HFFc6 (cell line): ENCODE results near the gene PSMB10. TPM values are rescaled to one million over a fixed set of nuclear protein-coding genes. Genes with fewer than 3 reads are reported as not detected.
A peak's percentile ranks its signal among the peaks of the same experiment; 100 is the strongest.

Experiments used
- DNase-seq: peaks from one replicate; pipeline ENCODE4 v3.0.0-alpha.2; 2018
- H3K27ac Mint-ChIP-seq: 2 replicates; pipeline ENCODE4 v1.8.0; 2020; ENCODE audit warnings: mild to moderate bottlenecking, mixed read lengths
- H3K27me3 Mint-ChIP-seq: 2 replicates; pipeline ENCODE4 v1.8.0; 2021; ENCODE audit warnings: mild to moderate bottlenecking, moderate library complexity, mixed read lengths; ENCODE audit not compliant: insufficient read depth
- H3K36me3 Mint-ChIP-seq: 2 replicates; pipeline ENCODE4 v1.8.0; 2021; ENCODE audit warnings: low read depth, mixed read lengths
- H3K4me1 Mint-ChIP-seq: 2 replicates; pipeline ENCODE4 v1.8.0; 2020; ENCODE audit warnings: low read depth, mixed read lengths
- H3K4me3 Mint-ChIP-seq: 2 replicates; pipeline ENCODE4 v1.8.0; 2020; ENCODE audit warnings: mild to moderate bottlenecking, moderate library complexity, mixed read lengths
- H3K9me3 Mint-ChIP-seq: 2 replicates; pipeline ENCODE4 v1.8.0; 2020; ENCODE audit warnings: mild to moderate bottlenecking, mixed read lengths
- CTCF ChIP-seq: fragments of 200-600 bp; sonication (generic); IDR thresholded peaks from 2 replicates; pipeline ENCODE4 v1.5.0; 2021; ENCODE audit warnings: antibody characterized with exemption, mild to moderate bottlenecking
- total RNA-seq, 6 experiments: library from RNA; stranded (reverse); fragmentation: NEBNext Ultra II Directional; extraction: Animal tissue kit (Norgen Biotek cat#: 25700); gene quantifications; 2 replicates in 1 of 6; 3 replicates in 5 of 6; pipeline ENCODE4 v1.2.3, GENCODE V29; 2021

Gene PSMB10
- total RNA-seq, 6 experiments from 2014 or later = 36.3 to 49.7 (median 40.0) TPM

DNA sequence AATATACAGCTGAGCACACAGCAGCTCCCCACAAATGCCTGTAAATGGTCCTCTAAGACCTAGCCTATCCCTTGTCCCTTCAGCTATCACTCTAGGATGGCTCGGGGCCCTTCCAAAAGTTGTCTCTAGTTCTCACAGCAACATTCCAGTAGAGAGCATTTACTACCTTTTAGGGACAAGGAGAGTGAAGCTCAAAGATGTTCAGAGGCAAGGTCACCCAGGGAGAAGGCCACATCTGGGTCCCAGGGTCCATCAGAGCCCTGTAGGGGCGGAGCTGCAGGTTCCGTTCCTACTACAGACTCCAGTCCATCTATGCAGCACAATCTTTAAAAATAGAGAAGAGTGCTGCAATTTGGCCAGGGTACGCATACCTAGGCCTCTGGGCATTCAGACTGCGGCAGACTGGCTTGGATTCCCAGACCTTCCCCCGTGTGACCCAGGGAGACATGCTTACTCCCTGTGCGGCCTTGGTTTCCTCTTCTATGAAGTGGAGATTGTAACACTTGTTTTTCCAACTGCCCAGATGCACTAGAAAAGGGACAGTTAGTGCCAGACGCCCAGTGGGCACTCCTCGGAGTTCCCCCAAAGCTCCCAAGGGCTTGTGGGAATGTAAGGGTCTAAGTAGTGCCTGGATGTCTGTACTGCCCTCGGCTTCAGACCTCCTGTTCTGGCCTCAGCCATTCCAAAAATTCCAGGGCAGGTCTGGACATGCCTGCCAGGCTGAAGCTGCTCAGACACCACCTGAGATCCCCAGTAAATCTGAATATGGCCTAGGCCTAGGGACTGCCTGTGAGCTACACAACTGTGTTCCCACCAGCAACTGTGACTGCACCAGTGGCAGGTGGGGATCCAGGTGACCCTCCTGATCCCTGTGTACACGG is 29.3 kb upstream of the PSMB10 start:
- Mint-ChIP-seq H3K4me1 (peaks cover 59% of the 10 kb centered on the region), H3K9me3 (no peaks in the 10 kb centered on the region), H3K4me3 (peak overlapping the region; percentile 100), H3K27ac (peak overlapping the region; percentile 97), H3K36me3 (peaks cover 45% of the 10 kb centered on the region), H3K27me3 (peaks cover 3% of the 10 kb centered on the region; the same call in 1 of the 2 replicates)
- no peak for TF ChIP-seq CTCF
- DNase-seq = no peak

GRCh38 chr16:67964477-67965131 is 28.0 kb upstream of the PSMB10 start:
- no peak for DNase-seq
- Mint-ChIP-seq H3K27me3 (peaks cover 3% of the 10 kb centered on the region; the same call in 1 of the 2 replicates), H3K9me3 (no peaks in the 10 kb centered on the region), H3K4me3 (peak overlapping the region; percentile 100), H3K27ac (peak overlapping the region; percentile 42), H3K4me1 (peaks cover 72% of the 10 kb centered on the region), H3K36me3 (peaks cover 56% of the 10 kb centered on the region)
- TF ChIP-seq CTCF = no peak

DNA sequence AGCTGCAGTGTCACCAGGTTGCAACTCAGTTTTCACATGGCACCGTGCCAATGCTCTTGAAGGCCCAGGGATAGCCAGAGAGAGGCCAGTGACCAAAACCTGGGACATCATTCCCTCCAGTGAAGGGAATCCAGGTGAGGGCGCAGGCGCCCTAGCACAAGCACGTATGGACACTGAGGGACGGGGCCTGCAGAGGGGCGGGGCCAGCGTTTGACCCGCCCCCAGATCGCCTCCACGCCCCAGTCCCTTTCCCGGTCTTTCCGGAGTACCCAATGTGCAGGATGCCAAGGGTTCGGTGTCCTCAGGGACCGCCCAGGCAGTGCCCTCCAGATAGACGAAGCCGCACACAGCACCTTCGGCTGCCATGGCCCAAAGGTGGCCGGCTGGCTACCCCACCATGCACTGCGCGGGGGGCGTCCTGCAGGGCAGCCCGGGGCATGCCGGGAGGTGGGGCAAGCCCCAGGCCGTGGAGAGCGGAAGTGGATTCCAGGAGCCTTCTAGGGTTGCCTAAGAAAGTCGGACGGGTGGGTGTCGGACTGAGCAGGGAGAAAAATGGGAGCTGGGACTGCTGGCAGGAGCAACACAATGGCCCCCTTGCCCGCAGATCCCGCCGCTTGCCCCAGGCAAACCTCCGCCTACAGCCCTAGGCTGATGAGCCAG is 27.1 kb upstream of the PSMB10 start:
- H3K27ac Mint-ChIP-seq = no peak overlapping the region
- H3K4me3 Mint-ChIP-seq = no peak overlapping the region
- peaks cover 56% of the 10 kb centered on the region for H3K36me3 Mint-ChIP-seq
- H3K27me3 Mint-ChIP-seq = peaks cover 3% of the 10 kb centered on the region; the same call in 1 of the 2 replicates
- H3K4me1 Mint-ChIP-seq = peaks cover 74% of the 10 kb centered on the region
- DNase-seq = no peak
- H3K9me3 Mint-ChIP-seq = no peaks in the 10 kb centered on the region
- no peak for TF ChIP-seq CTCF

DNA sequence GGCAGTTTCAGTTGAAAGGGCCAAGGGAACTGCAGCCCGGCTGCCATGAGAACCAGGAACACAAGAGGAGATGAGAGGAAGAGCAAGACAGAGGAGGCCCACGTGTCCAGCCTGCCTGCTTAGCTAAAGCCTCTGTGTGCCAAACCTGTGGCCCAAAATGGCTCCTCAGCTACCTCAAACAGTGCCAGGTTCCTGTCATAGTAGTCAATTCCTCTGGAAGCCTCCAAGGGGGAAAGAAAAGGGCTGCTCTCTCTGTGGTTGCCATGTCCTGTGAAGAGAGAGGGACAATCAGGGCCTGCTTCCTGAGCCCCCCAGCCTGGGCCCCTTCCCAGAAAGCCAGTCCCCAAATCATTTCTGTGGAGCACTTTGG is 26.6 kb upstream of the PSMB10 start:
- no peak for TF ChIP-seq CTCF
- Mint-ChIP-seq H3K4me1 (peaks cover 76% of the 10 kb centered on the region), H3K27me3 (peaks cover 3% of the 10 kb centered on the region; the same call in 1 of the 2 replicates), H3K27ac (no peak overlapping the region), H3K4me3 (no peak overlapping the region), H3K36me3 (peaks cover 61% of the 10 kb centered on the region), H3K9me3 (no peaks in the 10 kb centered on the region)
- no peak for DNase-seq

GRCh38 chr16:67962135-67962534 is 25.5 kb upstream of the PSMB10 start:
- DNase-seq = no peak
- peaks cover 56% of the 10 kb centered on the region for H3K36me3 Mint-ChIP-seq
- no peak overlapping the region for H3K27ac Mint-ChIP-seq
- peaks cover 3% of the 10 kb centered on the region; the same call in 1 of the 2 replicates for H3K27me3 Mint-ChIP-seq
- H3K4me1 Mint-ChIP-seq = peaks cover 73% of the 10 kb centered on the region
- H3K4me3 Mint-ChIP-seq = no peak overlapping the region
- H3K9me3 Mint-ChIP-seq = no peaks in the 10 kb centered on the region
- no peak for TF ChIP-seq CTCF
